Hepatocyte (in vitro differentiated cells): Measurements from ENCODE around the gene FIGNL2.

Experiments
- CTCF ChIP-seq: fragments of 200-600 bp; sonication (generic); IDR thresholded peaks from 2 replicates; pipeline ENCODE4 v1.5.1; 2016; ENCODE audit warnings: antibody characterized with exemption, mild to moderate bottlenecking; ENCODE audit not compliant: poor library complexity
- EZH2 ChIP-seq: fragments of 200-600 bp; sonication (generic); IDR thresholded peaks from 2 replicates; pipeline ENCODE4 v1.6.1; 2016; ENCODE audit warnings: antibody characterized with exemption, mild to moderate bottlenecking, borderline replicate concordance
- EZH2phosphoT487 ChIP-seq: fragments of 200-600 bp; sonication (generic); IDR thresholded peaks from one replicate; pipeline ENCODE4 v1.6.1; 2018; ENCODE audit warnings: antibody characterized with exemption, mild to moderate bottlenecking, low read depth, moderate library complexity; ENCODE audit not compliant: unreplicated experiment, severe bottlenecking

GRCh38 chr12:51863363-51863932 is 14.9 kb upstream of the FIGNL2 start:
- TF ChIP-seq CTCF (no peak), EZH2 (no peak), EZH2phosphoT487 (no peak)
